ENCODE measurements around the gene PLA2G2A. TPM values are rescaled to one million over a fixed set of nuclear protein-coding genes. Genes with fewer than 3 reads are reported as not detected.

Gene PLA2G2A
- total RNA-seq, 1 experiment from 2014 or later, result 7.1 TPM

- H3K23ac ChIP-seq (ENCODE audit: insufficient read length, low read depth, low read length), result no peak overlapping the region
- H2BK15ac ChIP-seq (ENCODE audit: low read depth, low read length), result no peak overlapping the region
- no peak overlapping the region for H3K14ac ChIP-seq (ENCODE audit: insufficient read depth, low read length)
- Mint-ChIP-seq H3K4me3 (no peak overlapping the region), H3K36me3 (ENCODE audit: insufficient read depth in 1 of 3, low read depth in 3 of 3) (peaks cover 3 to 4% (median 3%) of the 10 kb centered on the region in 3 experiments; a peak in 3 of 7 replicates), H3K9me3 (peaks cover 4 to 38% of the 10 kb centered on the region in 2 experiments; a peak in 4 of 5 replicates), H3K27ac (no peak overlapping the region), H3K4me1 (no peaks in the 10 kb centered on the region), H3K27me3 (ENCODE audit: low read depth) (peaks cover 1% of the 10 kb centered on the region; the same call in 1 of the 2 replicates)
- H3K27ac ChIP-seq (ENCODE audit: insufficient read length, low read depth, low read length), result no peak overlapping the region
- H3K79me2 ChIP-seq (ENCODE audit: insufficient read depth, low read length), result no peaks in the 10 kb centered on the region
- WGBS (ENCODE audit: extremely low coverage, insufficient read length, low lambda C conversion rate), result no CpG with 5 or more reads among the region's 2 CpGs
- H2AFZ ChIP-seq (ENCODE audit: low read length), result no peak overlapping the region
- no peak overlapping the region for H4K5ac ChIP-seq (ENCODE audit: insufficient read length, low read depth, low read length)
- no peak overlapping the region for H2BK12ac ChIP-seq (ENCODE audit: insufficient read length, low read depth, low read length)
- no peak overlapping the region for H3K9ac ChIP-seq (ENCODE audit: extremely low read depth, insufficient read length, low read length)
- no peaks in the 10 kb centered on the region for H3K9me3 ChIP-seq (ENCODE audit: control insufficient read depth, low read depth, low read length)
- TF ChIP-seq, protein P1, sequence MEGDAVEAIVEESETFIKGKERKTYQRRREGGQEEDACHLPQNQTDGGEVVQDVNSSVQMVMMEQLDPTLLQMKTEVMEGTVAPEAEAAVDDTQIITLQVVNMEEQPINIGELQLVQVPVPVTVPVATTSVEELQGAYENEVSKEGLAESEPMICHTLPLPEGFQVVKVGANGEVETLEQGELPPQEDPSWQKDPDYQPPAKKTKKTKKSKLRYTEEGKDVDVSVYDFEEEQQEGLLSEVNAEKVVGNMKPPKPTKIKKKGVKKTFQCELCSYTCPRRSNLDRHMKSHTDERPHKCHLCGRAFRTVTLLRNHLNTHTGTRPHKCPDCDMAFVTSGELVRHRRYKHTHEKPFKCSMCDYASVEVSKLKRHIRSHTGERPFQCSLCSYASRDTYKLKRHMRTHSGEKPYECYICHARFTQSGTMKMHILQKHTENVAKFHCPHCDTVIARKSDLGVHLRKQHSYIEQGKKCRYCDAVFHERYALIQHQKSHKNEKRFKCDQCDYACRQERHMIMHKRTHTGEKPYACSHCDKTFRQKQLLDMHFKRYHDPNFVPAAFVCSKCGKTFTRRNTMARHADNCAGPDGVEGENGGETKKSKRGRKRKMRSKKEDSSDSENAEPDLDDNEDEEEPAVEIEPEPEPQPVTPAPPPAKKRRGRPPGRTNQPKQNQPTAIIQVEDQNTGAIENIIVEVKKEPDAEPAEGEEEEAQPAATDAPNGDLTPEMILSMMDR (conservative IDR thresholded peaks at IDR 0.05), result no peak
- no peak overlapping the region for H3K18ac ChIP-seq (ENCODE audit: insufficient read length, low read depth, low read length)
- H4K91ac ChIP-seq (ENCODE audit: insufficient read length, low read depth, low read length), result no peak overlapping the region
- no peak overlapping the region for H3K4ac ChIP-seq (ENCODE audit: low read depth, low read length)
- no peak for DNase-seq
- H2BK20ac ChIP-seq (ENCODE audit: low read depth, low read length, poor library complexity, severe bottlenecking), result no peak overlapping the region
- H2BK5ac ChIP-seq (ENCODE audit: insufficient read length, low read length), result no peak overlapping the region
- H3K56ac ChIP-seq (ENCODE audit: insufficient read length, low read depth, low read length), result no peak overlapping the region
- H3K27me3 ChIP-seq (ENCODE audit: insufficient read depth, low read length), result no peaks in the 10 kb centered on the region
- no peaks in the 10 kb centered on the region for H3K79me1 ChIP-seq (ENCODE audit: insufficient read depth, low read depth, low read length, poor library complexity, severe bottlenecking)
- no peaks in the 10 kb centered on the region for H3K4me1 ChIP-seq (ENCODE audit: insufficient read depth, low read length)
- no peaks in the 10 kb centered on the region for H4K20me1 ChIP-seq (ENCODE audit: control insufficient read depth, insufficient read depth, insufficient read length)
- no peak overlapping the region for H2BK120ac ChIP-seq (ENCODE audit: low read depth, low read length, poor library complexity, severe bottlenecking)
- no peak overlapping the region for H4K8ac ChIP-seq (replicated peaks; ENCODE audit: insufficient read length, low read depth, low read length)
- H3K4me2 ChIP-seq (ENCODE audit: insufficient read depth, insufficient read length, low read length), result no peak overlapping the region
- H3T11ph ChIP-seq (ENCODE audit: low read length), result no peak overlapping the region
- no peaks in the 10 kb centered on the region for H3K23me2 ChIP-seq (ENCODE audit: insufficient read length, low read depth, low read length, poor library complexity, severe bottlenecking)
- H2AK5ac ChIP-seq (ENCODE audit: insufficient read length, low read length), result no peak overlapping the region
These were observed 34.7 kb upstream of the PLA2G2A start for GRCh38 chr1:20014153-20014552.

All from H9 (cell line).